Measurements from ENCODE around the gene ABR.
"Not testable (repeated sequence)": the region's sequence is repeated elsewhere in the genome, so short reads cannot be mapped to it uniquely, and the experiment has no call there.

ABR gene

GRCh38 chr17:1068356-1068755 lies 111.4 kb downstream of the ABR start:
- FAIRE-seq (no peak), DNase-seq (ENCODE audit: insufficient read length, low spot score) (no peak)
- TF ChIP-seq, protein P1, sequence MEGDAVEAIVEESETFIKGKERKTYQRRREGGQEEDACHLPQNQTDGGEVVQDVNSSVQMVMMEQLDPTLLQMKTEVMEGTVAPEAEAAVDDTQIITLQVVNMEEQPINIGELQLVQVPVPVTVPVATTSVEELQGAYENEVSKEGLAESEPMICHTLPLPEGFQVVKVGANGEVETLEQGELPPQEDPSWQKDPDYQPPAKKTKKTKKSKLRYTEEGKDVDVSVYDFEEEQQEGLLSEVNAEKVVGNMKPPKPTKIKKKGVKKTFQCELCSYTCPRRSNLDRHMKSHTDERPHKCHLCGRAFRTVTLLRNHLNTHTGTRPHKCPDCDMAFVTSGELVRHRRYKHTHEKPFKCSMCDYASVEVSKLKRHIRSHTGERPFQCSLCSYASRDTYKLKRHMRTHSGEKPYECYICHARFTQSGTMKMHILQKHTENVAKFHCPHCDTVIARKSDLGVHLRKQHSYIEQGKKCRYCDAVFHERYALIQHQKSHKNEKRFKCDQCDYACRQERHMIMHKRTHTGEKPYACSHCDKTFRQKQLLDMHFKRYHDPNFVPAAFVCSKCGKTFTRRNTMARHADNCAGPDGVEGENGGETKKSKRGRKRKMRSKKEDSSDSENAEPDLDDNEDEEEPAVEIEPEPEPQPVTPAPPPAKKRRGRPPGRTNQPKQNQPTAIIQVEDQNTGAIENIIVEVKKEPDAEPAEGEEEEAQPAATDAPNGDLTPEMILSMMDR (IDR thresholded peaks at IDR 0.05; ENCODE audit: insufficient read depth, missing control alignments): no peak

DNA sequence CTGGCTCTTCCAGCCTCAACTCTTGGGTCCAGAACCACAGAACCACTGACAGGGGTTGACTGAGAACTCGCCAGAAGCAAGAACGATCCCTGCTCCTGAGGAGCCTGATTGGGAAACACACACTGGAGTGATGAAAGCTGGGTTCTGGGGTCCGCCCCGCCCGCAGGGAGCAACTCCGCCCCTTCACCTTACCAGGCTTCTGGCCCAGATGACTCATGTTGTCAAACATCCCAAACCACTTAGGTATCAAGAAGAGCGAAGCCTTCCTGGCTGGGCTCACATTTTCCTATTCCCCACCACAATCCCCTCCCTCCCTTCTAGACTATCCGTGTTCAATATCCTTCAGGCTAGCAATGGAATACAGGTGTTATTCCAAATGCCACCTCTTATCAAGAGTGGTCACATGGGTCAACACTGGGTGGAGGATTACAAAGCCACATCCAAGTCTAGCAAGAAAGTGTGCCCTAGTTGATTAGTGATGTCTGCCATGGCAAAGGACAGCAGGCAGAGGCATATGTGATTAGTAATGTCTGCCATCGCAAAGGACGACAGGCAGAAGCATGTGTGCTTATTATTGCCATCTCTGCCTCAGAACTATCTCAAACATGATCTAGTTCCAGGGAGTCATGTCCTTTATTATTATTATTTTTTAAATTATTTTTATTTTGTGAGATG lies 112.4 kb downstream of the ABR start:
- TF ChIP-seq, protein P1 (IDR thresholded peaks at IDR 0.05; ENCODE audit: insufficient read depth, missing control alignments): no peak
- no peak for DNase-seq (ENCODE audit: insufficient read length, low spot score)
- FAIRE-seq: no peak

DNA sequence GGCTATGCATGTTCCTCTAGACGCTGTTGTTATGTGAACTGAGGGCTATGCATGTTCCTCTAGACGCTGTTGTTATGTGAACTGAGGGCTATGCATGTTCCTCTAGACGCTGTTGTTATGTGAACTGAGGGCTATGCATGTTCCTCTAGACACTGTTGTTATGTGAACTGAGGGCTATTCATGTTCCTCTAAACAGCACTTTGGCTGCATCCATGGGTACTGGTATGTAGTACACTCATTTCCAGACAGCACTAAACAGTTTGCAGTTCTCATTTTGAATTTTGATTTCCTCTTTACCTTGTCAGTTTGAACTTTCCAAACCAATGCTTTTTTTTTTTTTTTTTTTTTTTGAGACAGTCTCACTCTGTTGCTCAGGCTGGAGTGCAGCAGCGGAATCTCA lies 114.4 kb downstream of the ABR start:
- not testable (repeated sequence) for FAIRE-seq; DNase-seq (ENCODE audit: insufficient read length, low spot score)

- no peak for FAIRE-seq
- TF ChIP-seq, protein P1 (IDR thresholded peaks at IDR 0.05; ENCODE audit: insufficient read depth, missing control alignments): no peak
- no peak for DNase-seq (ENCODE audit: insufficient read length, low spot score)
These were observed 118.8 kb downstream of the ABR start for GRCh38 chr17:1060991-1061390.

DNA sequence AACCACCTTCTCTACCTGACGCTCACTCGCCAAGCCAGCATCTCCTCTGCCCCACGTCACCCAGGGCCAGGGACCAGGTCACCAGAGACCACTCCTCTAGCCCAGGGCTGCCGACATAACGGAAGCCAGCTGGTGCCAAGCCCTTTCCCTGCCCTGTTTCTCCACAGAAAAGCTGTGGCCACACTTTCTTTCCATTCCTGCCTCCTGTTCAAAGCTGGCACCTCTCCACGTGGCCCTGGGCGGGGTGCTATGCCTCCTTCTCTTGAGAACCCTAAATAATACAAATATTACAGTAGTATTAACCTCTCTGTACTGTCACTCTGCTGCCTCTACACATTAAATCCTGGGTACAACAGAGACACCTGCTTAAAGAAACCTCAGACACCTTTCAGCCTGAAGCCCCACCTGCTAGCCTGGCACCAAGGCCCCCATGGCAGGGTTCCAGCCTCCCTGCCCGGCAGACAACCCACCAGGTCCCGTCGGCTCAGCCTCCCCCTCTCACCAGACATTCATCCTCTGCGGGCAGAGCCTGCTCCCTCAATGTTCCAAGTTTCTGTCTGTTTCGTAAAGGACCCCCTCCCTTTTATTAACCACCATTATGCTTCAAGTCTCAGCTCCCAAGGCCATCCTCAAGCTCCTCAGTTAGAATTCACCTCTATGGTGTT lies 120.5 kb downstream of the ABR start:
- TF ChIP-seq, protein P1 (IDR thresholded peaks at IDR 0.05; ENCODE audit: insufficient read depth, missing control alignments): no peak
- FAIRE-seq: no peak
- DNase-seq (ENCODE audit: insufficient read length, low spot score): no peak

DNA sequence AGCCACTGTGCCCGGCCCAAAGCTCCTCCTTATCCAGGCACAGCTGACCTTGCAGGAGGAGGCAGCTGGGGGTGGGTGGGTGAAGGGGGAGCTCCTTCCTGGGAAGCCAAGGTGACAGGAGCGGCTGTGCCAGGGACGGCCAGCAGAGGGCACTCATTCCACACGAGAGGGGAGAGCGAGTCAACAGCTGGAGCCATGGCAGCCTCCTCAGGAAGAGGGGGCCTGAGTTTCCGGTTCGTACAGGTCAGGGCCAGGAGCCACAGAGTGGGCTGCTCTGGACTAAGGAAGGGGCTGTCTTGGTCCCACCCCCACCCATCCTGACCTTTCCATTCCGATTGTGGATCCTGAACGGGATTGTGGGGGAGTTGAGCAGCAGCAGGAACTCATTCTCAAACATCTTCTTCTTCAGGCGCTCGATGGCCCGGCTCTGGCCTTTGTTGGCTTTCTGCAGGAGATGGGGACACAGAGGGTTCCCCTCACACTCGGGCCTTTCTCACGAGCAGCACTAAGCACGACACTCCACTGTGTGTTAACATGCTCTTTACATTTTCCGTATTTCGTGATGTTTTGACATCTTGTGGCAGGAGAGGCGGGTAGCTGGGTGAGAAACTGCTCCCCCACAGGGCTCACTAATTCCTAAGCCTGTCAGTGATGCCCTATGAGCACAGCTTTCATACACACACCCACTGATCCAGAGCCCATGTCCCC lies 121.2 kb downstream of the ABR start:
- FAIRE-seq: no peak
- DNase-seq (ENCODE audit: insufficient read length, low spot score): no peak
- TF ChIP-seq, protein P1 (IDR thresholded peaks at IDR 0.05; ENCODE audit: insufficient read depth, missing control alignments): no peak

DNA sequence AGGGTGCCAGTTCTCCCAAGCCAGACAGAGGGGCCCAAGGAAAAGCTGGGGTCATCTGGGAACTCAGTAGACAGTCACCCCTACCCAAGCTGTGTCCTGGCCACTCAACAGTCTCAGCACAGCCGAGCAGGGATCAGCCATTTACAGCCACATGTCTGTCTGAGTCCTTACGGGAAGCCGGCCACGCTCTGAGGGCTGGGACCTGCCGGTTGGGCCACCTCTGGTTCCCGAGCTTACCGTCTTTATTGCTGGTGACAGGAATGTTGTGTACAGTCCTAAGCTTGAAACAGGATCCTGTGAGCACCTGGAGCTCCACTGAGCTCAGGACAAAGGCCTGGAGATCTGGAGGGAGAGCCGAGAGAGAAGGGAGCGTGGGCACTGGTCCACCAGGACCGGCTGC lies 123.0 kb downstream of the ABR start:
- no peak for FAIRE-seq
- DNase-seq (ENCODE audit: insufficient read length, low spot score): no peak
- TF ChIP-seq, protein P1 (IDR thresholded peaks at IDR 0.05; ENCODE audit: insufficient read depth, missing control alignments): no peak
